HG03066 (cell line): ENCODE results near the gene MRFAP1.
"Not testable (repeated sequence)": the region's sequence is repeated elsewhere in the genome, so short reads cannot be mapped to it uniquely, and the experiment has no call there.

Source experiments
- ATAC-seq: cut with Tn5 transposase; IDR thresholded peaks from one replicate; pipeline ENCODE4 v1.9.1; 2021; ENCODE audit warnings: low read depth; ENCODE audit not compliant: unreplicated experiment

MRFAP1 gene

GRCh38 chr4:6632125-6632524 is 8.4 kb upstream of the MRFAP1 start:
- ATAC-seq: no peak

DNA sequence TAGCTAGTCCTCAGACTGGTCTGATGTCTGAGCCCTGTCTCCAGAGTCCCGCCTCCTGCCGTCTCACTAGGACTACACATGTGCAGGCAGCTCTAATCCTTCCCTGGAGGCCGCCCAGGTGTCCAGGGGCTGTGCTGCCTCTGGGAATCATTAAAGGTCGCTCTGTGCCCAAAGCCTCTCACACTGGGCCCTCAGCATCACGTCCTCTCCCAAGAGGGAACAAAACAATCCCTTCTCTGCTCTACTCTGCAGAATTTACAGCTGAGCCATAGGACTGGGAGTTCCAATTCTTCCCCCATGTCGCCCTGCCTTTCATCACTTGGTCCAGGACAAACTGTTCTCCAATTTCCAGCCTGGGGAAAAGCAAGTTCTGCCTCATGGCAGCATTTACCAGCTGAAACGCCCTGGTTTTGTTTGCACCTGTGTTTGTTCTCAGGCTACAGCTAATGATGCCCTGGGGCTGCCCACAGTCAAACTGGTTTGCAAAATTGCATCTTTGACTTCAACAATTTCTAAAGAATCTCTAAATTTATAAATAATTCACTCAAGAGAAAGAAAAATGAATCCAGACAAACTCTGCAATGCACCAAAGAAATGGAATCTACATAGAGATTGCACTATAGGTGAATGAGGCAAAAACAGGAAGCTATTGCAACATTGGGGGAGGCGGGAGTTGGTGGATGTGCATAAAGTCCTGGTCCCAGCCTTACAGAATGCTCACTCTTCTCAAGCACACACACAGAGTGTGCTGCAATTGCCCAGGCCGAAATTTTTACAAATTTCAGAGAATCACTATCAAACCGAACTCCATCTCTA is 7.2 kb upstream of the MRFAP1 start:
- ATAC-seq: no peak

GRCh38 chr4:6634746-6635145 is 5.7 kb upstream of the MRFAP1 start:
- ATAC-seq: no peak

GRCh38 chr4:6639137-6639680 is 1.3 kb upstream of the MRFAP1 start:
- no peak for ATAC-seq

- ATAC-seq: no peak
Observed at GRCh38 chr4:6641164-6641970, 882 bp downstream of the MRFAP1 start.

DNA sequence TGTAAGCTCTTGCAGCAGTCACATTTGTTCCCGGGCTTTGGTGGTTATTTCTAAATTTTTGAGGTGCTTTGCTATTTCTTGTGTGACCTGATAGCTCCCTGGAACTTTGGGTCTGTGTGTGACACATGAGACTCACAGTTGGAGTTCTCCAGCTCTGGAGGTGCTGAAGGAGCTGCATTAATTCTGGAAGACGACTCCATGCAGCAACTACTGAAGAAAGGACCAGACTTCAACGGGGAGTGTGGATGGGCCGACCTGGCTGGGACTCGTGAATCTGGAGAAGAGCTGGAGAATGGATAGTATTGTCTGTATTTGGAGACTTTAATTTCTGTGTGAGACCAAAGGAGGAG is 1.5 kb downstream of the MRFAP1 start:
- ATAC-seq: no peak

- ATAC-seq: no peak
Observed at GRCh38 chr4:6643141-6643847, 2.8 kb downstream of the MRFAP1 start.

DNA sequence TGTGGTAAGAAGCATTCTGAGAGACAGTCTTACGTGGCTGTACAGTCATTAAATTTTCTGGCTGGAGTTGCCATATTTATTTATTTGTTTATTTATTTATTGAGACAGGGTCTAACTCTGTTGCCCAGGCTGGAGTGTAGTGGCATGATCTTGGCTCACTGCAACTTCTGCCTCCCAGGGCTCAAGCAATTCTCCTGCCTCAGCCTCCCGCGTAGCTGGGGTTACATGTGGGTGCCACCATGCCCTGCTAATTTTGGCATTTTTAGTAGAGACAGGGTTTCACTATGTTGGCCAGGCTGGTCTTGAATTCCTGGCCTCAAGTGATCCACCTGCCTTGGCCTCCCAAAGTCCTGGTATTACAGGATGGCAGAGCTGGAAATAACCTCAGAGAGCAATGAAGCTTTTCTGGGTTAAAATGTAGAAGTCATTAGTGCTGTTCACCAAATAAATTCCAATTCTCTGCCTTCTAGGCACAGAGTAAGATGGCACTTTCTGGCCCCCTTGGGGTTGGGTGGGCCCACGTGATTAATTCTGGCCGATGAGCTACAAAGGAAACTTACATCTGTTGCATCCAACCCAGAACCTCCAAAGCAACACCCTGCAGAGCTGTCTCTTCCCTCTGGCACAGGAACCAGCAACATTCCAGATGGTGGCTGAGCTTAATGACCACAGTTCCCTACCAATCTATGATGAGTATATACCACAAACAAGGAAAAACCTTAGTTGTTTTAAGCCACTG is 4.5 kb downstream of the MRFAP1 start:
- no peak for ATAC-seq

DNA sequence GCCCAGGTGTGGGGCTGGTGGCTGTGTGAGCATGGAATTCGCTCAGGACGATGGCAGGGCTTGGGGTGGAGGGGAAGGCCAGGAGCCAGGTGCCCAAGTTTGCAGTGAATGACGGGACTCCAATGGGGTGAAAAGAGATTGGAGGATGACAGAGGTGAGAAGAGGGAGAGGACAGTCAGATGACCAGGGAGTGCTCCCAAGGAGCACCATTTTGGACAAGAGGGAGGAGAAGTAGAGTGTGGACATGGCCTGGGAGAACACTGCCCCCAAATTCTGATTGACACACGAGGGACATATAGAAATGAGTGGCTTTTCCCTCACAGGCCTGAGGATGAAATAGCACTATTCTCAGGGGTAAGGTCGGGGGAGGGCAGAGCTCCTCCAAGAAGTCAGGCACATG is 6.7 kb downstream of the MRFAP1 start:
- ATAC-seq: no peak

DNA sequence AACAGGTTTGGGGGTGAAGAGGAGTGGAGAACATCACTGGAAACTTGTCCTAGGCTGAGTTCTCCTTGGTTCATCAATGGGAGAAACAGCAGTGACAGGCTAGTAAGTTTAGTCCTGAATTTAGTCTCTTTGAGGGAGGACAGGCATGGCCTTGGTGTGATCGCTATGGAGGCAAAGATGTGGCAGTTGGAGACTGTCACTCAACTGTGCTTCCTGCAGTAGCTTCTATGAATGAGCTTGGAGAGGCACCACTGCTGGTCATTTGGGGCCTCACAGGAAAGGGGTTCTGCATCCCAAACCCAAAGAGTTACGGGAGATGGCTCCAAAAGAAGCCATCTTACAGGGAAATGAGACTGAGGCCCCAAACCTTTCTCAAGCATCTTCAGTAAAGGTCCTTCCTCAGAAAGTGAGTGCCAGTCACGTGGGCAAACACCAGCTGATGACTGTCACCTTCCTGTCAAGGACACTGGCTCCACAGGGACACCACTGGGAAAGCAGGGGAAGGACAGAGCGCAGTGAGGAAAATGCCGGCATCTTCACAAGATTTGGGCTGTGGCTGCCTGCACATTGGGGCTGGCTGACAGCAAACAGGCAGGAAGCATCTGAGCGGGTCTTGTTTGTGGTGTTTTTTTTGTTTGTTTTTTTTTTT is 7.2 kb downstream of the MRFAP1 start:
- ATAC-seq: no peak

GRCh38 chr4:6649216-6649615 is 8.7 kb downstream of the MRFAP1 start:
- ATAC-seq: no peak

GRCh38 chr4:6654211-6654610 is 13.7 kb downstream of the MRFAP1 start:
- ATAC-seq: not testable (repeated sequence)

DNA sequence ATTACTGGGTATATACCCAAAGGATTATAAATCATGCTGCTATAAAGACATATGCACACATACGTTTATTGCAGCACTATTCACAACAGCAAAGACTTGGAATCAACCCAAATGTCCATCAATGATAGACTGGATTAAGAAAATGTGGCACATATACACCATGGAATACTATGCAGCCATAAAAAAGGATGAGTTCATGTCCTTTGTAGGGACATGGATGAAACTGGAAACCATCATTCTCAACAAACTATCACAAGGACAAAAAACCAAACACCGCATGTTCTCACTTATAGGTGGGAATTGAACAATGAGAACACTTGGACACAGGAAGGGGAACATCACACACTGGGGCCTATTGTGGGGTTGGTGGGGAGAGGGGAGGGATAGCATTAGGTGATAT is 14.8 kb downstream of the MRFAP1 start:
- not testable (repeated sequence) for ATAC-seq

DNA sequence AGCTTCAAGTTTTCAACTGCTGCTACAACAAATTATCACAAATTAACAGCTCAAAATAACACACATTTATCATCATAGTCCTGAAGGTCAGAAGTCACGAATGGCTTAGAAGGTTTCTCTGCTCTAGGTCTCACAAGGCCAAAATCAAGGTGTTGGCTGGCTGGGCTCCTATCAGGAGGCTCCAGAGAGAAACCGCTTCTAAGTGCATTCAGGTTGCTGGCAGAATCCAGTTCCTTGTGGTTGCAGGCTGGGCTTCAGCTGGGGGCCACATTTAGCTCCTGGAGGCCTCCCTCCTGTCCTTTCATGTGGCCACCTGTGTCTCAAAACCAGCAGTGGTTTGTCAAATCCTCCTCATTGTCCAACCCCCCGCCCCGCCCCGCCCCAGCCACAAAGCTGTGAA is 15.4 kb downstream of the MRFAP1 start:
- ATAC-seq: no peak

- no peak for ATAC-seq
Observed at GRCh38 chr4:6657242-6658208, 17.0 kb downstream of the MRFAP1 start.

GRCh38 chr4:6658209-6658595 is 17.7 kb downstream of the MRFAP1 start:
- ATAC-seq: no peak

- no peak for ATAC-seq
Observed at GRCh38 chr4:6658597-6659075, 18.2 kb downstream of the MRFAP1 start.

DNA sequence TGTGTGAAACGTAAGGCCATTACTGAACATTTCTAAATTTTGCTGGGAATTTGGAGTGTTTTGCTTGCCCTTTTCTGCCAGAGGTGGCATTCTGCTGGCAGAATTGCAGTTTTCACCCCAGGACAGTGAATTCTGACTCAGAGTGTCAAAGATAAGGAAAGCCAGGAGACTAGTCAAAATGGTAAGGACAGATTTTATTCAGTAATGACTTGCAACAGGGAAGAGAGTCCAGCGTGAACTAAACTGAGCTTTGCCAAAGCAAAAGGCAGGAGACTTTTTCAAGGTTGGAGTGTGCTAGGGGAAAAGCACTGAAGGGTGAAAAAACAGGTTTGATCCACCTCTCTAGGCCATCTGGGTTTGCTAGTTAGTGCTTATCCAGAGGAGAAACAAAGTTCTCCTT is 19.4 kb downstream of the MRFAP1 start:
- no peak for ATAC-seq

GRCh38 chr4:6660430-6660829 is 19.9 kb downstream of the MRFAP1 start:
- no peak for ATAC-seq
